Type B pancreatic cell (in vitro differentiated cells): ENCODE results near the gene OR6J1. TPM values are rescaled to one million over a fixed set of nuclear protein-coding genes. Genes with fewer than 3 reads are reported as not detected.
"Not testable (repeated sequence)": the region's sequence is repeated elsewhere in the genome, so short reads cannot be mapped to it uniquely, and the experiment has no call there.

Source experiments
- DNase-seq: peaks from one replicate; pipeline ENCODE4 v3.0.0; 2021; ENCODE audit warnings: mixed read lengths; ENCODE audit not compliant: unreplicated experiment; ENCODE audit errors: extremely low spot score
- H3K27ac Mint-ChIP-seq: 2 replicates; pipeline ENCODE4 v1.8.0; 2021; ENCODE audit warnings: mild to moderate bottlenecking, mixed read lengths
- H3K27me3 Mint-ChIP-seq: 2 replicates; pipeline ENCODE4 v1.8.0; 2021; ENCODE audit warnings: mixed read lengths
- H3K36me3 Mint-ChIP-seq: 2 replicates; pipeline ENCODE4 v1.8.0; 2021; ENCODE audit warnings: mixed read lengths
- H3K4me1 Mint-ChIP-seq: one replicate; pipeline ENCODE4 v1.8.0; 2021; ENCODE audit warnings: mixed read lengths; ENCODE audit not compliant: unreplicated experiment
- H3K4me3 Mint-ChIP-seq: 2 replicates; pipeline ENCODE4 v1.8.0; 2021; ENCODE audit warnings: mild to moderate bottlenecking, mixed read lengths
- H3K9me3 Mint-ChIP-seq: 2 replicates; pipeline ENCODE4 v1.8.0; 2021; ENCODE audit warnings: mixed read lengths
- total RNA-seq: library from RNA; stranded (reverse); gene quantifications from 2 replicates; pipeline ENCODE4 v1.2.1, GENCODE V29; 2021; ENCODE audit warnings: low replicate concordance
- TF ChIP-seq, protein P1 (sequence below): fragments of 200-600 bp; sonication (generic); conservative IDR thresholded peaks from 2 replicates; pipeline ENCODE4 v1.5.0; 2021; ENCODE audit warnings: antibody characterized with exemption, mild to moderate bottlenecking

OR6J1 gene
- total RNA-seq, 1 donor from 2014 or later = not detected

DNA sequence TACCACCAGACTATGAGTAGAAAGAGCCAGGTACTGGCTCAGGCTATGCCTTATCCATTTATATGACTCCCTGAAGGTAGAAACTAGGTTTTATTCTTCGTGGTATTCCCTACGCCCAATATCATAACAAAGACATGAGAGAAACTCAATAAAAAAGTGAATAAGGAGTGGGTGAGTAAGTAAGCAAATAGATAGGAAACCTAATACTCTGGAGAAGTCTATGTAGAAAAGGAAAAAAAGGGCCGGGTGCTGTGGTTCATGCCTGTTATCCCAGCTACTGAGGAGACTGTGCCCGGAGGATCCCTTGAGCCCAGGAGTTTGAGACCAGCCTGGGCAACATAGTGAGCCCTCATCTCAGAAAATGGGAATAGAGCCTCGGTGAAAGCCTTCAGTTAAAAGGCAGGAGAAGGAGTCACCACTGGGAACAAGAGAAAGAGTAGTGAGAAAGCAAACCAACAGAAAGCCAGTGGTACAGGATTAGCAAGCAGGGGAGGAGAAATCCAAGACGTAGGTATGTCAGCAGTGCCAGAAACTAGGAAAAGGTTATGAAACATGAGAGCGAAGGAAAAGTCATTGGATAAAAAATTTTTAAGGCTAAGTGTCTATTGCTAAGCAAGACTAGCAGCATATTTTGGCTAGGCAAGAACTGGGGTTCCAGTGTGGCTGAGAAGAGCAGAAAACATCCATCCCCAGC, 6.0 kb upstream of the OR6J1 start:
- H3K4me1 Mint-ChIP-seq = peaks cover 4% of the 10 kb centered on the region
- no peaks in the 10 kb centered on the region for H3K36me3 Mint-ChIP-seq
- no peak overlapping the region for H3K27ac Mint-ChIP-seq
- TF ChIP-seq, protein P1, sequence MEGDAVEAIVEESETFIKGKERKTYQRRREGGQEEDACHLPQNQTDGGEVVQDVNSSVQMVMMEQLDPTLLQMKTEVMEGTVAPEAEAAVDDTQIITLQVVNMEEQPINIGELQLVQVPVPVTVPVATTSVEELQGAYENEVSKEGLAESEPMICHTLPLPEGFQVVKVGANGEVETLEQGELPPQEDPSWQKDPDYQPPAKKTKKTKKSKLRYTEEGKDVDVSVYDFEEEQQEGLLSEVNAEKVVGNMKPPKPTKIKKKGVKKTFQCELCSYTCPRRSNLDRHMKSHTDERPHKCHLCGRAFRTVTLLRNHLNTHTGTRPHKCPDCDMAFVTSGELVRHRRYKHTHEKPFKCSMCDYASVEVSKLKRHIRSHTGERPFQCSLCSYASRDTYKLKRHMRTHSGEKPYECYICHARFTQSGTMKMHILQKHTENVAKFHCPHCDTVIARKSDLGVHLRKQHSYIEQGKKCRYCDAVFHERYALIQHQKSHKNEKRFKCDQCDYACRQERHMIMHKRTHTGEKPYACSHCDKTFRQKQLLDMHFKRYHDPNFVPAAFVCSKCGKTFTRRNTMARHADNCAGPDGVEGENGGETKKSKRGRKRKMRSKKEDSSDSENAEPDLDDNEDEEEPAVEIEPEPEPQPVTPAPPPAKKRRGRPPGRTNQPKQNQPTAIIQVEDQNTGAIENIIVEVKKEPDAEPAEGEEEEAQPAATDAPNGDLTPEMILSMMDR = no peak
- no peak overlapping the region for H3K4me3 Mint-ChIP-seq
- no peaks in the 10 kb centered on the region for H3K9me3 Mint-ChIP-seq
- no peak for DNase-seq
- H3K27me3 Mint-ChIP-seq = peaks cover 7% of the 10 kb centered on the region

DNA sequence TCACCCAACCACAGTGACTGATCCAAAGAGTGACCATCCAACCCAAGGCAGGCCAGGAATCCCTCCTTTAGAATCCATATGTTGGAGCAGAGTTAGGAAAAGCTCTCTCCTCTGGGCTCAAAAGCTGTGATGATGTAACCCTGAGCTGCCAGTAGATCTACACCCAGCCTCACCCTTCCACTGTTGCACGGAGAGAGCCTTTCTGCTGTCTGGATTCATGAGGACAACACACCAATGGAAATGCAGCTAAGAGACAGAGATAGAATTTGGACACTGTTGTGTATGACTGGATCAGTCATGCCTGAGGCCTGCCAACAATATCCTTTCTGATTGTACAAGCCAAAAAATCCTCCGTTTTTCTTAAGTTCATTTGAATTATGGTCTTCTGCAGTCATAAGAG, 4.4 kb upstream of the OR6J1 start:
- DNase-seq = no peak
- no peak overlapping the region for H3K27ac Mint-ChIP-seq
- no peaks in the 10 kb centered on the region for H3K9me3 Mint-ChIP-seq
- H3K36me3 Mint-ChIP-seq = no peaks in the 10 kb centered on the region
- TF ChIP-seq, protein P1 = no peak
- H3K4me3 Mint-ChIP-seq = no peak overlapping the region
- H3K4me1 Mint-ChIP-seq = peaks cover 4% of the 10 kb centered on the region
- H3K27me3 Mint-ChIP-seq = peaks cover 15% of the 10 kb centered on the region

DNA sequence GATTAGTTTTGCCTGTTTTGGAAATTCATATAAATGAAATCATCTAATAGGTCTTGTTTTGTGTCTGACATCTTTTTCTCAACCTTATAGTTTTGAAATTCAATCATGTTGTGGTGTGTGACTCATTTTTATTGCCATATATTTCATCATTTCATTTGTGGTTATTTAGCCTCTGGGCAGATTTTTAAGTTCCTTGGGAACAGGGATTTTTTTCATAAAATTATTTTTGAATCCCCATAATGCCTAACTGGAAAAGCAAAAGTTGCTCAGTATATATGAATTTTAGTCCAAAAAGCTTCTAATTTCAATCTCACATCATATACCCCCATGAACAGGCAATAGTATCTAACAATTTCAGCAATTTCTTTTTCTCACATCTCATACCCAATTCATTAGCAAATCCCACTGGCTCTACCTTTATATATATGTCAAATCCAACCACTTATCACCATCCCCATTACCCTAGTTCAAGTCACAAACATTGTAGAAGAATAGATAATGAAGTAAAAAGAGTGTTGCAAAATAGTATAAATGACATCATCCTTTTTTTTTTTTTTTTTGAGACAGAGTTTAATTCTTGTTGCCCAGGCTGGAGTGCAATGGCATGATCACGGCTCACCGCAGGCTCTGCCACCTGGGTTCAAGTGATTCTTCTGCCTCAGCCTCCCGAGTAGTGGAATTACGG, 2.6 kb upstream of the OR6J1 start:
- H3K4me3 Mint-ChIP-seq = no peak overlapping the region
- no peak overlapping the region for H3K27ac Mint-ChIP-seq

GRCh38 chr14:22641846-22642245, 2.3 kb downstream of the OR6J1 start:
- no peaks in the 10 kb centered on the region for H3K4me1 Mint-ChIP-seq
- DNase-seq = no peak

More for the DNA sequence above, 2.6 kb upstream of the OR6J1 start:
- Mint-ChIP-seq H3K36me3 (no peaks in the 10 kb centered on the region), H3K27me3 (peaks cover 15% of the 10 kb centered on the region), H3K9me3 (no peaks in the 10 kb centered on the region), H3K4me1 (no peaks in the 10 kb centered on the region)
- no peak for DNase-seq
- TF ChIP-seq, protein P1 = no peak

DNA sequence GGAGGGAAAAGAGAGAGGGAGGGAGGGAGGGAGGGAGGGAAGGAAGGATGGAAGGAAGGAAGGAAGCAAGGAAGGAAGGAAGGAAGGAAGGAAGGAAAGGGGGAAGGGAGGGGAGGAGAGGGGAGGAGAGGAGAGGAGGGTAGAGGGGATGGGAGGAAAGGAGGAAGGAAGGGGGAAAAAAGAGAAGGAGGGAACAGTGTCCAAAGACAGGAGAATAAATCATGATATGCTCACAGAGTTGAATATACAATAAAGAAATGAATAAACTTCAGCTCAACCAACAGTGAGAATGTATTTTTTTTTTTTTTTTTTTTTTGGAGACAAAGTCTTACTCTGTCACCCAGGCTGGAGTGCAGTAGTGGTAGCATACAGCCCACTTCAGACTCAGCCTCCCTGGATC, 4.0 kb downstream of the OR6J1 start:
- no peaks in the 10 kb centered on the region for H3K4me1 Mint-ChIP-seq
- H3K9me3 Mint-ChIP-seq = no peaks in the 10 kb centered on the region
- no peak overlapping the region for H3K27ac Mint-ChIP-seq
- no peak for DNase-seq
- H3K4me3 Mint-ChIP-seq = no peak overlapping the region
- no peaks in the 10 kb centered on the region for H3K36me3 Mint-ChIP-seq
- TF ChIP-seq, protein P1 = no peak
- H3K27me3 Mint-ChIP-seq = peaks cover 8% of the 10 kb centered on the region

More at GRCh38 chr14:22641846-22642245, 2.3 kb downstream of the OR6J1 start:
- Mint-ChIP-seq H3K27me3 (peaks cover 11% of the 10 kb centered on the region), H3K4me3 (no peak overlapping the region), H3K36me3 (no peaks in the 10 kb centered on the region), H3K9me3 (no peaks in the 10 kb centered on the region), H3K27ac (no peak overlapping the region)
- TF ChIP-seq, protein P1 = no peak

- H3K27ac Mint-ChIP-seq, H3K27me3 Mint-ChIP-seq, DNase-seq, H3K4me1 Mint-ChIP-seq, H3K36me3 Mint-ChIP-seq, H3K9me3 Mint-ChIP-seq, H3K4me3 Mint-ChIP-seq: not testable (repeated sequence)
Measured at GRCh38 chr14:22635980-22636379, 8.2 kb downstream of the OR6J1 start.
